GM19372 (cell line): ENCODE measurements around the gene NBAS.

Experiments
- ATAC-seq: cut with Tn5 transposase; IDR thresholded peaks from one replicate; pipeline ENCODE4 v1.9.1; 2021; ENCODE audit warnings: mild to moderate bottlenecking, low read depth, moderate library complexity; ENCODE audit not compliant: unreplicated experiment

The NBAS gene

DNA sequence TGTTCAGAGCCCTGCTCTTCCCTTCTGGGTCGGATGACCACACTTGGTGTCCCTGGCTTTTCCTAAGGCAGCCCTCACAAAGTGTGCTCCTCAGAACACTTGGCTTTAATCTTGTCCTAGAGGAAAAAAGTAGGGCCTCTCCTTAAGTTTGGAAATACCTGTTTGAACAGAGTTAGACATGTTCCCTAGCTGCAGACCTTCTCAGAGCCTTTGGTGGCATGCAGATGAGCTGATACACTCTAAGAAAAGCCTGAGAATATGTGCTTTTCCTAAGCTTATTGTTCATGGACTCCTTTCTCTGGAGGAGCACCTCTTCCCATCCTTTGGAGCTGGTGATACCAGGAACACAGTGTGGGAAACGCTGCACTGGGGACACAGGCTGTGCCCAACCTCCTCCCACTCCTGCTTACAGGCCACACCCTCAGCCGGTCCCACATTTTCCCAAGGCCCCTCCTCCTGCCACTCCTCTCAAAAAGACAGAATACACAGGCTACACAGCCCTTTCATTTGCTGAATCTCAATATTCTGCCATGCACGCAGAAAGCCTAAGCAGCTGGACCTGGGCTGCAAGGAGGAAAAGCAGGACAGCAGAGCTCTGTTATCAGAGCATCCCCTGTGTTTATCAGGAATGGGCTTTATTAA lies 443.6 kb downstream of the NBAS start:
- no peak for ATAC-seq
